Omental fat pad (tissue), 4 donors: ENCODE results near the gene TOM1. TPM values are rescaled to one million over a fixed set of nuclear protein-coding genes. Genes with fewer than 3 reads are reported as not detected.
A peak's percentile ranks its signal among the peaks of the same experiment; 100 is the strongest.

ENCODE experiments used
- ATAC-seq: fragments of 150-250 bp; one replicate; pipeline ENCODE4 v1.9.1; 2016; ENCODE audit warnings: mild to moderate bottlenecking, moderate library complexity; ENCODE audit not compliant: low FRiP score
- DNase-seq: peaks from one replicate; pipeline ENCODE4 v3.0.0-alpha.2; 2019; ENCODE audit warnings: low spot score
- total RNA-seq, 4 donors: library from RNA; depleted of rRNA; stranded (reverse); fragments of >200 nt; gene quantifications; one replicate each; pipeline ENCODE4 v1.1.0, GENCODE V29; 2016
- TF ChIP-seq, protein P1 (sequence below), 3 donors: fragments of 450-650 bp; IDR thresholded peaks; one replicate each; pipeline ENCODE4 v1.5.1; 2016 to 2017; ENCODE audit warnings: antibody characterized with exemption in 3 of 3, mild to moderate bottlenecking in 3 of 3, moderate library complexity in 2 of 3

Gene TOM1
- total RNA-seq, 4 donors from 2014 or later, result 65.6 to 109 (median 93.2) TPM

DNA sequence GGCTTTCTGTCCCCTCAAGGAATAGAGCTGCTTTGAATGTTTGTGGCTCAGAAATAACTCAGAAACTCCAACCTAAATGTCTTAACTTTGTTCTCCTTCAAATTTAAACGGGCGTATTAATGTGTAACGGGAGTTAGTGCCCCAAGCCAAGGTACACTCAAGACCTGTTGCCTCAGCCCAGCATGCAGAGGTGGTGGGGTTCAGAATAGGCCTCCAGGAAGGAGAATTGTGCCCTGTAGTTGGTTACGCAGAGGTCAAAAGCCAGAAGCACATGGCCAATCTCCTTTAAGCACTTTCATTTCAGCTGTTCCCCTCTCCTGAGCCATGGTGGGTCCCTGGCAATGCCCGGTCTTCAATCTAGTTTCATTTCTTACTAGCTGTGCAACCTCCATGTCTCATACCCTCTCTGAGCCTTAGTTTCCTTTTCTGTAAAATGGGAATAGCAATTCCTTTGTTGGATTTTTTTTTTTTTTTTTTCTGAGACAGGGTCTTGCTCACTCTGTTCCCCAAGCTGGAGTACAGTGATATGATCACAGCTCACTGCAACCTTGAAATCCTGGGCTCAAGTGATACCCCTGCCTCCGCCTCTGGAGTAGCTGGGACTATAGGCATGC is 85.4 kb downstream of the TOM1 start:
- ATAC-seq (no peak), DNase-seq (no peak)
- TF ChIP-seq, protein P1, sequence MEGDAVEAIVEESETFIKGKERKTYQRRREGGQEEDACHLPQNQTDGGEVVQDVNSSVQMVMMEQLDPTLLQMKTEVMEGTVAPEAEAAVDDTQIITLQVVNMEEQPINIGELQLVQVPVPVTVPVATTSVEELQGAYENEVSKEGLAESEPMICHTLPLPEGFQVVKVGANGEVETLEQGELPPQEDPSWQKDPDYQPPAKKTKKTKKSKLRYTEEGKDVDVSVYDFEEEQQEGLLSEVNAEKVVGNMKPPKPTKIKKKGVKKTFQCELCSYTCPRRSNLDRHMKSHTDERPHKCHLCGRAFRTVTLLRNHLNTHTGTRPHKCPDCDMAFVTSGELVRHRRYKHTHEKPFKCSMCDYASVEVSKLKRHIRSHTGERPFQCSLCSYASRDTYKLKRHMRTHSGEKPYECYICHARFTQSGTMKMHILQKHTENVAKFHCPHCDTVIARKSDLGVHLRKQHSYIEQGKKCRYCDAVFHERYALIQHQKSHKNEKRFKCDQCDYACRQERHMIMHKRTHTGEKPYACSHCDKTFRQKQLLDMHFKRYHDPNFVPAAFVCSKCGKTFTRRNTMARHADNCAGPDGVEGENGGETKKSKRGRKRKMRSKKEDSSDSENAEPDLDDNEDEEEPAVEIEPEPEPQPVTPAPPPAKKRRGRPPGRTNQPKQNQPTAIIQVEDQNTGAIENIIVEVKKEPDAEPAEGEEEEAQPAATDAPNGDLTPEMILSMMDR (IDR thresholded peaks at IDR 0.05), result no peak

GRCh38 chr22:35386670-35387288 is 87.1 kb downstream of the TOM1 start:
- TF ChIP-seq, protein P1 (IDR thresholded peaks at IDR 0.05), result no peak
- ATAC-seq (peak; percentile 9), DNase-seq (no peak)

GRCh38 chr22:35390933-35391332 is 91.2 kb downstream of the TOM1 start:
- DNase-seq (no peak), ATAC-seq (no peak)
- TF ChIP-seq, protein P1 (IDR thresholded peaks at IDR 0.05), result no peak

- TF ChIP-seq, protein P1 (IDR thresholded peaks at IDR 0.05), result no peak
- DNase-seq, result no peak
- no peak for ATAC-seq
Measured at GRCh38 chr22:35392357-35392756, 92.7 kb downstream of the TOM1 start.

DNA sequence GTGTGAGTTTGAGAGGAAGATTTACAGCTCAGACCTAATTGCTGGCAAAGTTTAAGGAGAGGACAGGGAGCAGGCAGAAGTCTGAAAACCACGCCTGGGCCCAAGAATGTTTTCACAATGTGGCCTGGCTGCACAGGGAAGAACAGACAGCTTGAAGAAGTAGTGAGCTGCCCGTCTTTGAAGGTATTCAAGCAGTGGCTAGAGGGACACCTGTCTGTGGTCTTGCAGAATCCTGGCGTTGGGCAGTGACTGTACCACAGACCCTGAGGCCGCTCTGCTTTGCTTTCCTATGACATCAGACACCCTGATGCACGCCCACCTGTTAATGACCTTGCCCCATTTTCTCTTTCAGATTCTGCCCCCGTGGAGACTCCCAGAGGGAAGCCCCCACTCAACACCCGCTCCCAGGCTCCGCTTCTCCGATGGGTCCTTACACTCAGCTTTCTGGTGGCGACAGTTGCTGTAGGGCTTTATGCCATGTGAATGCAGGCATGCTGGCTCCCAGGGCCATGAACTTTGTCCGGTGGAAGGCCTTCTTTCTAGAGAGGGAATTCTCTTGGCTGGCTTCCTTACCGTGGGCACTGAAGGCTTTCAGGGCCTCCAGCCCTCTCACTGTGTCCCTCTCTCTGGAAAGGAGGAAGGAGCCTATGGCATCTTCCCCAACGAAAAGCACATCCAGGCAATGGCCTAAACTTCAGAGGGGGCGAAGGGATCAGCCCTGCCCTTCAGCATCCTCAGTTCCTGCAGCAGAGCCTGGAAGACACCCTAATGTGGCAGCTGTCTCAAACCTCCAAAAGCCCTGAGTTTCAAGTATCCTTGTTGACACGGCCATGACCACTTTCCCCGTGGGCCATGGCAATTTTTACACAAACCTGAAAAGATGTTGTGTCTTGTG is 93.7 kb downstream of the TOM1 start:
- DNase-seq, result no peak
- TF ChIP-seq, protein P1 (IDR thresholded peaks at IDR 0.05), result no peak
- ATAC-seq, result peak; percentile 4

GRCh38 chr22:35394011-35394312 is 94.3 kb downstream of the TOM1 start:
- TF ChIP-seq, protein P1 (IDR thresholded peaks at IDR 0.05), result no peak
- ATAC-seq (no peak), DNase-seq (no peak)
